ENCODE data around the gene PCNX1. TPM values are rescaled to one million over a fixed set of nuclear protein-coding genes. Genes with fewer than 3 reads are reported as not detected.
"Not testable (repeated sequence)": the region's sequence is repeated elsewhere in the genome, so short reads cannot be mapped to it uniquely, and the experiment has no call there.

The PCNX1 gene
- total and polyA plus RNA-seq, 9 of the 15 experiments (the other 6 are each of a cell fraction or from before 2014, with no cell fraction given), result 0.30 to 4.5 (median 2.3) TPM

GRCh38 chr14:70942342-70942706, 35.1 kb downstream of the PCNX1 start:
- in situ Hi-C loops (cut with MboI), result no loop called here

GRCh38 chr14:70942721-70943120, 35.5 kb downstream of the PCNX1 start:
- ATAC-seq; H3K36me3 ChIP-seq (ENCODE audit: control insufficient read depth, insufficient read depth, low read length); POLR2A ChIA-PET; H3K4me2 ChIP-seq (ENCODE audit: insufficient read depth, low read length); in situ Hi-C loops (cut with MboI); H3K4me3 ChIP-seq; FAIRE-seq; H3K4me1 ChIP-seq (replicated peaks in 1 of 2; ENCODE audit: control insufficient read depth in 2 of 2, insufficient read depth in 2 of 2, low read length in 2 of 2); CTCF ChIA-PET (ENCODE audit: low intra/inter-chr PET ratio); H3K9ac ChIP-seq (ENCODE audit: insufficient read depth in 1 of 2, low read depth in 2 of 2, low read length in 2 of 2); DNase-seq (ENCODE audit: extremely low read depth in 1 of 4, low spot score in 3 of 4); H3K9me3 ChIP-seq (replicated peaks; ENCODE audit: control insufficient read depth, insufficient read depth, low read depth, low read length); H3K9me1 ChIP-seq (ENCODE audit: control insufficient read depth, insufficient read depth, low read length); H2AFZ ChIP-seq (ENCODE audit: low read depth, low read length); BruUV-seq (replicated peaks); H3K79me2 ChIP-seq (ENCODE audit: control insufficient read depth, insufficient read depth, low read length); intact Hi-C loops (cut with micrococcal nuclease); H3K27me3 ChIP-seq (ENCODE audit: control insufficient read depth in 2 of 2, insufficient read depth in 2 of 2, low read length in 2 of 2); H4K20me1 ChIP-seq (replicated peaks; ENCODE audit: control insufficient read depth, insufficient read depth, low read length); H3K27ac ChIP-seq (ENCODE audit: extremely low read depth, low read depth, low read length): not testable (repeated sequence)
- WGBS (ENCODE audit: insufficient coverage, low coverage, missing lambda C conversion rate), result 0% methylated on average over 1 of the region's 3 CpGs

More at GRCh38 chr14:70942342-70942706, 35.1 kb downstream of the PCNX1 start:
- H3K4me3 ChIP-seq, result no peak overlapping the region
- ChIA-PET CTCF (ENCODE audit: low intra/inter-chr PET ratio) (no interaction called here), POLR2A (interaction anchor here (0.7 kb wide), 1 partner anchor 244 kb away, joined by 3 read pairs; no protein-coding TSS in a partner anchor)
- no peak overlapping the region for H3K27ac ChIP-seq (ENCODE audit: extremely low read depth, low read depth, low read length)
- DNase-seq (ENCODE audit: extremely low read depth in 1 of 4, low spot score in 3 of 4), result no peak
- no peaks in the 10 kb centered on the region for H3K9me1 ChIP-seq (ENCODE audit: control insufficient read depth, insufficient read depth, low read length)
- no TSS peak for BruUV-seq (replicated peaks)
- intact Hi-C loops (cut with micrococcal nuclease), result no loop called here
- no peak for TF ChIP-seq ZFPM2 (CRISPR knock-in tag; IDR thresholded peaks at IDR 0.05)
- TF ChIP-seq ZNF143 (CRISPR knock-in tag; IDR thresholded peaks at IDR 0.05), result no peak
- TF ChIP-seq ZBTB12 (CRISPR knock-in tag; IDR thresholded peaks at IDR 0.05), result no peak
- TF ChIP-seq SNAPC5 (CRISPR knock-in tag; IDR thresholded peaks at IDR 0.05), result no peak
- TF ChIP-seq RNF219 (CRISPR knock-in tag; IDR thresholded peaks at IDR 0.05), result no peak
- ATAC-seq, result no peak
- no peak overlapping the region for H2AFZ ChIP-seq (ENCODE audit: low read depth, low read length)
- H3K9me3 ChIP-seq (replicated peaks; ENCODE audit: control insufficient read depth, insufficient read depth, low read depth, low read length), result no peaks in the 10 kb centered on the region
- no peak overlapping the region for H3K4me2 ChIP-seq (ENCODE audit: insufficient read depth, low read length)
- no peaks in the 10 kb centered on the region for H3K79me2 ChIP-seq (ENCODE audit: control insufficient read depth, insufficient read depth, low read length)
- H3K27me3 ChIP-seq (ENCODE audit: control insufficient read depth in 2 of 2, insufficient read depth in 2 of 2, low read length in 2 of 2), result no peaks in the 10 kb centered on the region
- no peak for FAIRE-seq
- H3K36me3 ChIP-seq (ENCODE audit: control insufficient read depth, insufficient read depth, low read length), result no peaks in the 10 kb centered on the region
- H4K20me1 ChIP-seq (replicated peaks; ENCODE audit: control insufficient read depth, insufficient read depth, low read length), result no peaks in the 10 kb centered on the region
- no peaks in the 10 kb centered on the region for H3K4me1 ChIP-seq (replicated peaks in 1 of 2; ENCODE audit: control insufficient read depth in 2 of 2, insufficient read depth in 2 of 2, low read length in 2 of 2)
- no peak overlapping the region for H3K9ac ChIP-seq (ENCODE audit: insufficient read depth in 1 of 2, low read depth in 2 of 2, low read length in 2 of 2)
